ENCODE results near the gene TMEM213.

Gene TMEM213

GRCh38 chr7:138816650-138817049 is 18.9 kb downstream of the TMEM213 start:
- no peak for ATAC-seq (ENCODE audit: insufficient read depth, low read depth)
- no peak for TF ChIP-seq EZH2 (IDR thresholded peaks at IDR 0.05; ENCODE audit: borderline replicate concordance, low read depth, low read length, severe bottlenecking)
- TF ChIP-seq, protein P1, sequence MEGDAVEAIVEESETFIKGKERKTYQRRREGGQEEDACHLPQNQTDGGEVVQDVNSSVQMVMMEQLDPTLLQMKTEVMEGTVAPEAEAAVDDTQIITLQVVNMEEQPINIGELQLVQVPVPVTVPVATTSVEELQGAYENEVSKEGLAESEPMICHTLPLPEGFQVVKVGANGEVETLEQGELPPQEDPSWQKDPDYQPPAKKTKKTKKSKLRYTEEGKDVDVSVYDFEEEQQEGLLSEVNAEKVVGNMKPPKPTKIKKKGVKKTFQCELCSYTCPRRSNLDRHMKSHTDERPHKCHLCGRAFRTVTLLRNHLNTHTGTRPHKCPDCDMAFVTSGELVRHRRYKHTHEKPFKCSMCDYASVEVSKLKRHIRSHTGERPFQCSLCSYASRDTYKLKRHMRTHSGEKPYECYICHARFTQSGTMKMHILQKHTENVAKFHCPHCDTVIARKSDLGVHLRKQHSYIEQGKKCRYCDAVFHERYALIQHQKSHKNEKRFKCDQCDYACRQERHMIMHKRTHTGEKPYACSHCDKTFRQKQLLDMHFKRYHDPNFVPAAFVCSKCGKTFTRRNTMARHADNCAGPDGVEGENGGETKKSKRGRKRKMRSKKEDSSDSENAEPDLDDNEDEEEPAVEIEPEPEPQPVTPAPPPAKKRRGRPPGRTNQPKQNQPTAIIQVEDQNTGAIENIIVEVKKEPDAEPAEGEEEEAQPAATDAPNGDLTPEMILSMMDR (IDR thresholded peaks at IDR 0.05; ENCODE audit: borderline replicate concordance, extremely low read depth, low read length, poor library complexity, severe bottlenecking), result no peak

GRCh38 chr7:138819625-138820024 is 21.8 kb downstream of the TMEM213 start:
- Histone ChIP-seq H3K79me2 (ENCODE audit: insufficient read depth, low read length) (no peaks in the 10 kb centered on the region), H3K27ac (ENCODE audit: low read length) (no peak overlapping the region), H3K36me3 (ENCODE audit: insufficient read depth, low read length) (no peaks in the 10 kb centered on the region), H3K4me1 (ENCODE audit: insufficient read depth, low read length) (peaks cover 5% of the 10 kb centered on the region), H2AFZ (ENCODE audit: low read depth, low read length) (no peak overlapping the region), H3K4me3 (ENCODE audit: low read depth in 1 of 2, low read length in 2 of 2) (no peak overlapping the region), H3K9ac (ENCODE audit: low read depth, low read length) (no peak overlapping the region), H3K9me3 (ENCODE audit: insufficient read depth, low read length, severe bottlenecking) (no peaks in the 10 kb centered on the region), H3K27me3 (ENCODE audit: insufficient read depth, low read length, poor library complexity) (no peaks in the 10 kb centered on the region), H4K20me1 (ENCODE audit: insufficient read depth, low read length) (no peaks in the 10 kb centered on the region), H3K4me2 (ENCODE audit: insufficient read depth, low read length) (no peak overlapping the region)
- DNase-seq, result no peak
- TF ChIP-seq, protein P1 (IDR thresholded peaks at IDR 0.05; ENCODE audit: borderline replicate concordance, extremely low read depth, low read length, poor library complexity, severe bottlenecking), result no peak
- no peak for TF ChIP-seq EZH2 (IDR thresholded peaks at IDR 0.05; ENCODE audit: borderline replicate concordance, low read depth, low read length, severe bottlenecking)
- ATAC-seq (ENCODE audit: insufficient read depth, low read depth), result no peak

More at GRCh38 chr7:138816650-138817049, 18.9 kb downstream of the TMEM213 start:
- Histone ChIP-seq H4K20me1 (ENCODE audit: insufficient read depth, low read length) (no peaks in the 10 kb centered on the region), H3K4me2 (ENCODE audit: insufficient read depth, low read length) (no peak overlapping the region), H3K79me2 (ENCODE audit: insufficient read depth, low read length) (no peaks in the 10 kb centered on the region), H3K9me3 (ENCODE audit: insufficient read depth, low read length, severe bottlenecking) (no peaks in the 10 kb centered on the region), H3K36me3 (ENCODE audit: insufficient read depth, low read length) (no peaks in the 10 kb centered on the region), H3K27me3 (ENCODE audit: insufficient read depth, low read length, poor library complexity) (no peaks in the 10 kb centered on the region), H3K4me1 (ENCODE audit: insufficient read depth, low read length) (peaks cover 21% of the 10 kb centered on the region), H3K27ac (ENCODE audit: low read length) (no peak overlapping the region), H2AFZ (ENCODE audit: low read depth, low read length) (no peak overlapping the region), H3K9ac (ENCODE audit: low read depth, low read length) (no peak overlapping the region), H3K4me3 (ENCODE audit: low read depth in 1 of 2, low read length in 2 of 2) (no peak overlapping the region)
- DNase-seq, result no peak

DNA sequence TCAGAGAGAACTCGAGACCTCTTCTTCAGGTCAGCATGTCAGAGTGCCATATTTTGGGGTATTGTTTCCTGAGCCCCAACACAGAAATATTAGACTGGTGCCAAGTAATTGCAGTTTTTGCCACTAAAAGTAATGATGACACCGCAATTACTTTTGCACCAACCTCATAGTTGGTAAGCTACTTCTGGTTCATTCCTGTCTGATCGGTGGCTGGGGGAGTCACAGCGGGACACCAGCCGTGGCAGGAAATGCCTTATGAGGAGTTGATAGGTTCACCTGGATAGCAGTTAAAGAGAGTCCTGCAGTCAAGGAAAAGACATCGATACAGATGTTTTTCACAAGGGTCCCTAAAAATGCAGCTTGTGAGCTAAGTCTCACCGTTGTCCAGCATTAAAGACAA is 24.1 kb downstream of the TMEM213 start:
- Histone ChIP-seq H3K4me3 (ENCODE audit: low read depth in 1 of 2, low read length in 2 of 2) (no peak overlapping the region), H3K27ac (ENCODE audit: low read length) (no peak overlapping the region), H2AFZ (ENCODE audit: low read depth, low read length) (no peak overlapping the region), H3K27me3 (ENCODE audit: insufficient read depth, low read length, poor library complexity) (no peaks in the 10 kb centered on the region), H3K4me1 (ENCODE audit: insufficient read depth, low read length) (no peaks in the 10 kb centered on the region), H3K79me2 (ENCODE audit: insufficient read depth, low read length) (no peaks in the 10 kb centered on the region), H3K9me3 (ENCODE audit: insufficient read depth, low read length, severe bottlenecking) (no peaks in the 10 kb centered on the region), H3K4me2 (ENCODE audit: insufficient read depth, low read length) (no peak overlapping the region), H3K9ac (ENCODE audit: low read depth, low read length) (no peak overlapping the region), H4K20me1 (ENCODE audit: insufficient read depth, low read length) (no peaks in the 10 kb centered on the region), H3K36me3 (ENCODE audit: insufficient read depth, low read length) (no peaks in the 10 kb centered on the region)
- TF ChIP-seq EZH2 (IDR thresholded peaks at IDR 0.05; ENCODE audit: borderline replicate concordance, low read depth, low read length, severe bottlenecking), result no peak
- TF ChIP-seq, protein P1 (IDR thresholded peaks at IDR 0.05; ENCODE audit: borderline replicate concordance, extremely low read depth, low read length, poor library complexity, severe bottlenecking), result no peak
- DNase-seq (no peak), ATAC-seq (ENCODE audit: insufficient read depth, low read depth) (no peak)

Measured in DND-41 (cell line).